GM19193 (cell line): ENCODE results near the gene ELAVL2.

Source experiments
- POLR2A ChIP-seq: IDR thresholded peaks from 4 replicates; pipeline ENCODE4 v1.6.1; 2011; ENCODE audit not compliant: insufficient read depth, insufficient read length; ENCODE audit errors: extremely low read depth

The ELAVL2 gene

DNA sequence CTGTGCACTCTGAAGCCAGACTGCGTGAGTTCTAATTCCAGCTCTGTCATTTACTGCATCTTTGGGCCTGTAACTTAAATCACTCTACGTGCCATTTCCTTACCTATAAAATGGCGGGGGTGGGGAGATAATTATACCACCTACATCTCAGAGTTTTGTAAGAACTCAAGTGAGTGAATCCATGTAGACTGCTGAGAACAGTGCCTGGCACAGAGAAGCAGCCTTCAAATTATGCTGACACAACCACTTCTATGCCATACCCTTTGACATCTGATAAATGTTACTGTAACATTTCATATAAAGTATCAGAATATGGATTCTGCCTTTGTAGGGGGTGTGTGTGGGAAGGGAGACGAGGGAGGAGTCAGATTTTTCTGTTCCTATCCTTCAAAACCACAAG, 27.7 kb downstream of the ELAVL2 start:
- TF ChIP-seq POLR2A = no peak

DNA sequence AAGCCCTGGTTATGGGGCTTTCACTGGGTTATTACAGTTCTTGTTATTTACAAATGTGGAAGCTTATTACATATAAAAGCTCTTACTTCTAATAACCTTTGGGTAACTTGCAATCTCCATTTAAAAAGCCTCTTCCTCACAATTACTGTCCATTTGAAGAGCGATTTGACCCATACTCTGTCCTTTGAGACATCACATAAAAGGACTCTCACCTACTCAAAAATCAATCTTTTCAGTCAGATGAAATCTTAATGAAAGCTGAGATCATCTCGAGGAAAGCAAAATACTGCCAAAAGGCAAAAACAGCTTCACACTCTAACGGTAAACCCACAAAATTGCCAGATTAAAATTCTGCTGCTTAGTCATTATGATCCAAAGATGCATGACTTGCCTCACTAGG, 29.8 kb downstream of the ELAVL2 start:
- no peak for TF ChIP-seq POLR2A

- no peak for TF ChIP-seq POLR2A
These were observed 35.4 kb downstream of the ELAVL2 start for GRCh38 chr9:23790351-23791260.

- TF ChIP-seq POLR2A = no peak
These were observed 36.3 kb downstream of the ELAVL2 start for GRCh38 chr9:23789529-23790254.

DNA sequence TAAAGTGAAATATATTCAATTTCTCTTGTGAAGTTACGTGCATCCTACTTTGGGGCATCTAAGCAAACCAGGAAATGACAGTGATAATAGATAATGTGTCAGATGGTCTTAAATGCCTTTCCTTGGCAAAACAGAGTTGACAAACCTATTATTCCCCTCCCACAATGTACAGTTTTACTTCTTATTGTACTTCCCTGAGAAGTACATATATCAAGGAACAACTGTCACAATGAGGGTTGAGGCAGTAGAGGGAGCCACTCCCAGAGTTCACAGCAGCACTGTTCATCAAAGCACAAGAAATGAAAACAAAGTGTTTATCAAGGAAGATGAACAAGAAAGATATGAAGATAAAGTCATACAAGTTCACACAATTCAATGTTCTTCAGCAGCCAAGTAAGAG, 41.1 kb downstream of the ELAVL2 start:
- no peak for TF ChIP-seq POLR2A

DNA sequence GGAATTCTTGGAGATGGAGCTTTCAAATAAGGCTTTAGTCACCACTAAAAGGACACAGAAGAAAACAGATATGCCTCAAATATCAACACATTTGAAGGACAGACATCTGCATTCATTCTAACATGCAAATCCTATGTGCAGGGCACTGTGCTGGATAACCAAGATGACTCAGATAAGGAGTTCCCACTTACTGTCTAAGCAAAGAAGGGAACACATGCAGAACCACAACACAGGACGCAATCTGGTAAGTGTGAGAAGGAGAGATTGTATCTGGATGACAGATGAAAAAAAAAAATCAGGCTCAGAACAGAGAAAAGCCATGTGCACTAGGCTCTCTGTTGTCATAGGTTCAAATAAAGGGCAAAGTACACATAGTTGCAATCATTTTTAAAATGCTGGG, 42.5 kb downstream of the ELAVL2 start:
- TF ChIP-seq POLR2A = no peak

DNA sequence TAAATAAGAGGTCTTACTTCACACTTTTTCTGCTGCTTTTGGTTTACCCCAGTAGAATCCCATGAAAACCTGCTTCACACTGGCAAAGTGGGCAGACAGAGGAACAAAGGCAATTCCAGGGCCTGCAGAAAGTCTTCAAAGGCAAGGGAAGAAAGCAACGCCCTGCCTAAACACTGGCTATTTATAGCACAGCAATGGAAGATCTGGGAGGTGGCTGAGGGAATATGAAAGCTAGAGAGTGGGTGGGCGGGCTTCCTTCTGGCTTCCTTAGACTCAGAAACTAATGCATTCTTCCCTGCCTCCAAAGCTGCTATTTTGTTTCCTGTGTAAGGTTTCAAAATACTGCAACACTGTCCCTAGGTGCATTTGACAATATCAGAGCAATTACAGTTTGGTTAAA, 46.8 kb downstream of the ELAVL2 start:
- TF ChIP-seq POLR2A = no peak

DNA sequence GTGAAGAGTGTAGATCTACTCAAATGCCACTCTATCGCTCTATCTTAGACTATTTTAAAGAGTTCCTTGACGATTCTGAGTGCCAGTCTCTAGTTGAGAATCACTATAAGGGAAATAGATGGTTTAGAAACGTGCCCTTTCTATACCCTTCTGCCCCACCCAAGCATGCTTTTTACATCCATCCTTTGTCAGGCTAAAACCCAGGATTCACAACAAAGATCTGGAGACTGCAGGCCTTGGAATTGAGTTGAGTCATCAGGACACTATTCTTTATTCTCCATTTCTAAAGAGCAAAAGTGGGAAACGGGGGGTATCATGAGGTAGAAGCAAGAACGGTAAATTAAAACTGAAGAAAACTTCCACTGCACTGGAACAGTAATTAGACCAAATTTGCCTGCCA, 48.7 kb downstream of the ELAVL2 start:
- TF ChIP-seq POLR2A = no peak

DNA sequence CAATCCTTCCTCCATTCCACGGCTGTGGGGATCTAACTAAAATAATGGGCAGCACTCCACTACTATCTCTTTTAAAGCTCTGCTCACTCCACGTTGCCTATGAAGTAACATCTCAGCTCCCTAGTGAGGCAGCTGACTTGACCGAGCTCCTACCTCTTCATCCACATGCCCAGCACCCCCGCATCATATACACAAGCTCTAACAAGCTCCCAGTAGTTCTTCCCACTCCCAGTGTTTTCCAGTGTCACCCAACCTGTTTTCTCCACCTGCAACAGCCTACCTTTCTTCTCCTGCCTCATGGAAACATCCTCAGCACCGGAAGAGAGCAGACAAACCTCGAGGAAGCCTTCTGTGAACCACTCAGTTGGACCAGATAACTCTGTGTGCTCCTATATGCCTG, 50.5 kb downstream of the ELAVL2 start:
- no peak for TF ChIP-seq POLR2A

DNA sequence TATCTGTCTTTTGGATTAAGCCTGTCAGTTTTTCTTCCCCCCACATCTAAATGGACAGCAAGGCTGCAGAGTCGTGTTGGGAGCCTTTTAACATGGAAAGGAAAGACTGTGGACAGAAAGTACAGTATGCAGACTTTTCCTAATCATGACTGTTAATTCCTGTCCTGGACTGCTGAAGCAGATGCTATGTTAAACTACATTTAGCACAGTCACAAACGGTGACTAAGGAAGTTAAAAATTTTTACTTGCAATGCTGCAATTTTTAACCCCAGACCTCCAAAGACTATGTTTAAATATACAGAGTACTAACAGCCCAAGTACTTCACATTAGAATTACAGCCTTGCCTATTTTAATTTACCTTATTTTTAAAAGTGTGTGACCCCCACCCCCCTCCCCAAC, 51.8 kb downstream of the ELAVL2 start:
- no peak for TF ChIP-seq POLR2A

DNA sequence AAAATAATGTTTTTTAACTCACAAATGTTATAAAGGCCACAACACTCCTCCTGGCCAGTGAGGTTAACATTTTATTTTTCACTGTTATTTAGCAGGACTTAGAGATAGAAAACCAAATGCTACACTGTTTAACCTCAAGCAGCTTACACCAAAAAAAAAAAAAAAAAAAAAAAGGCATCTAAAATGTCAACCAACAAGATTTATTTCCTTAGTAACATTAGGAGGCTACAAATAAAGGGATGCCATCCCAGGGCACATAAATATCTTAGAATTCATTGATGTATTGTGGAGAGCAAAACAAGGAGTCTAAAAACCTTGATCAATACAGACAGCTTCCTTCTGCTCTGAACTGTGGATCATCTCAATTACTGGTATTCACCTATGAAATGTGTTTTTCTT, 53.7 kb downstream of the ELAVL2 start:
- TF ChIP-seq POLR2A = no peak

GRCh38 chr9:23771746-23772384, 54.2 kb downstream of the ELAVL2 start:
- TF ChIP-seq POLR2A = no peak

DNA sequence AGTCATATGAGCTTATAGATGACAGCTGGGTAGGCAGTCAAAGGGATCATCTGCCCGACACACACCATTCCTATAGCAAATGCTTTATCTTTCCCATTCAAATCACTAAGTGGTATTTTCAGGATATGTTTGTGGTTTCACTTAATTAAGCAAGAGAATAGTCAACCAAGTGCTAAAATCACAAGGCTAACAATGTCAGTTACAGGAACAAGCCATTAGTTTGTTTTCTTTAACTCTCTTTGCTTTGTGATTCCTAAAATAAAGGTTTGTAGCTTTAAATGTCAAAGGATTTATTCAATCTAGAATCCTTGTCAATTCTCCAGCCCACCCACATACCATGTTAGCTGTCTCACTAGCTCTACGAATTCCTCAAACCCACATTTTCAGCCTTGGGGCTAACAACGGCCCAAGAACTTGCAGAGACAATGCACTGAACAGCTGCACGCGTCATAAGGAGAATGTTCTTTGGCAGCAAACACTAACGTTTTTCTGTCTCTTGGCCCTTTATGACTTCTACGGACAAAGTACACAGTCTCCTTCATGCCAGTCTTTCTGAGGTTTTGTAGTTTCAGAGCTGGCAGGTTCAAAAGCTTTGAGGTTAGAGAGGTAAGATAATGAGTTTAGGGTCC, 56.6 kb downstream of the ELAVL2 start:
- TF ChIP-seq POLR2A = no peak

DNA sequence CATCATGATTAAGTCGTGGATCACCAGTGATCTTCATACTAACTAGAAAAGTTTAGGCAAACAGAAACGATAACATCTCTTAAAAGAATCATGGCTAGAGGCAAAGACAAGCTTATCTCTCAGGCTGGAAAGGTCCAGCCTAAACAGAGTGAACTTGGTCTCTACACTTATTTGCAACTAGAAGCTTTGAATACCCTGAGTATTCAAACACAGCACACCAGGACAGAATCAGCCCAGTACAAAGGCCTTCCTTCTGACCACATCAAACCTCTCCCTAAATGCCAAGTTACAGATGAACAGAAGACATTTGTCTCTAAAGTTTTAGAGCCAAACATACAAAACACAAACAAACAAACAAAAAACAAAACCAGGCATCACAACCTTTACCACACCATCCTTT, 57.2 kb downstream of the ELAVL2 start:
- TF ChIP-seq POLR2A = no peak

- no peak for TF ChIP-seq POLR2A
These were observed 59.4 kb downstream of the ELAVL2 start for GRCh38 chr9:23766613-23767012.
